Colonic mucosa (tissue), 4 donors: ENCODE data around the gene TDRD7. TPM values are rescaled to one million over a fixed set of nuclear protein-coding genes. Genes with fewer than 3 reads are reported as not detected.

Experiments used
- DNase-seq: peaks from one replicate; pipeline ENCODE4 v3.0.0-alpha.2; 2020
- H3K27ac ChIP-seq: fragments of 200-600 bp; one replicate; pipeline ENCODE4 v1.8.0; 2021
- H3K27me3 ChIP-seq: fragments of 200-600 bp; one replicate; pipeline ENCODE4 v1.8.0; 2021
- H3K36me3 ChIP-seq: fragments of 200-600 bp; one replicate; pipeline ENCODE4 v1.8.0; 2021
- H3K4me1 ChIP-seq: fragments of 200-600 bp; one replicate; pipeline ENCODE4 v1.8.0; 2021; ENCODE audit warnings: mild to moderate bottlenecking
- H3K4me3 ChIP-seq: fragments of 200-600 bp; one replicate; pipeline ENCODE4 v1.8.0; 2021
- H3K9ac ChIP-seq, 2 donors: one replicate each; pipeline ENCODE4 v1.7.0; 2013; ENCODE audit warnings: control low read depth in 2 of 2, low read depth in 2 of 2, low read length in 2 of 2
- H3K9me3 ChIP-seq: fragments of 200-600 bp; one replicate; pipeline ENCODE4 v1.8.0; 2021
- intact Hi-C: fragments of 100-400 bp; cut with DNase I; formaldehyde crosslinking; loops from one replicate; pipeline ENCODE4 v1.14.1; 2022
- total RNA-seq, 2 donors: library from RNA; stranded (reverse); fragmentation: NEBNext Ultra II Directional in 1 of 2; extraction: Animal tissue kit (Norgen Biotek cat#: 25700) in 1 of 2; gene quantifications; one replicate each; pipeline ENCODE4 v1.2.1, GENCODE V29; 2021
- TF ChIP-seq, protein P1 (sequence below): fragments of 200-600 bp; IDR thresholded peaks from one replicate; pipeline ENCODE4 v1.8.0; 2022; ENCODE audit warnings: antibody characterized with exemption, mild to moderate bottlenecking
- donor health status: healthy.
- donor health status: DM: no; HTN: no; CAD: no.
- donor health status: DM: no; HTN: no; CAD: no.

Gene TDRD7
- total RNA-seq, 2 donors from 2014 or later: 28.8 to 35.3 TPM

DNA sequence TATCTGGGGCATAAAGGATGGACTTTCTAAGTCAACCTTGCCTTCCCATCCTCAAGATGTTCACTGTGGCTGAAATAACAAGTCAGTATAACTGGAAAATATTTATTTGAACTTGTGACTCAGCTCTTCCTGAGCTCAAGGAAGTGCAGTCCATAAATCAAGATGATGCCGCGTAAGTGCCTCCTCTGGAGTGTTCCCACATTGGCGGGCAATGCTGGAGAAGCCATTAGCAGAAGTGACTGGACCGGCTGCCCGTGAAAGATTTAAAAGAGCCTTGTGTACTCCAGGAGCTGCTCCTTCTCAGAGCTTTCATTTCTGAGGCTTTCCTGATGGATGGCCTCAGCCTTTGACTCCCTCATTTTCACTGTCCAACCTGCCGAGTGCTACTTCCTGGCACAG lies 107.0 kb downstream of the TDRD7 start:
- H3K9me3 ChIP-seq: no peaks in the 10 kb centered on the region
- intact Hi-C loops: no loop called here
- peak; percentile 61 for DNase-seq
- no peaks in the 10 kb centered on the region for H3K36me3 ChIP-seq
- no peak overlapping the region for H3K4me3 ChIP-seq
- H3K9ac ChIP-seq: no peak overlapping the region
- peaks cover 3% of the 10 kb centered on the region for H3K4me1 ChIP-seq
- no peaks in the 10 kb centered on the region for H3K27me3 ChIP-seq
- TF ChIP-seq, protein P1, sequence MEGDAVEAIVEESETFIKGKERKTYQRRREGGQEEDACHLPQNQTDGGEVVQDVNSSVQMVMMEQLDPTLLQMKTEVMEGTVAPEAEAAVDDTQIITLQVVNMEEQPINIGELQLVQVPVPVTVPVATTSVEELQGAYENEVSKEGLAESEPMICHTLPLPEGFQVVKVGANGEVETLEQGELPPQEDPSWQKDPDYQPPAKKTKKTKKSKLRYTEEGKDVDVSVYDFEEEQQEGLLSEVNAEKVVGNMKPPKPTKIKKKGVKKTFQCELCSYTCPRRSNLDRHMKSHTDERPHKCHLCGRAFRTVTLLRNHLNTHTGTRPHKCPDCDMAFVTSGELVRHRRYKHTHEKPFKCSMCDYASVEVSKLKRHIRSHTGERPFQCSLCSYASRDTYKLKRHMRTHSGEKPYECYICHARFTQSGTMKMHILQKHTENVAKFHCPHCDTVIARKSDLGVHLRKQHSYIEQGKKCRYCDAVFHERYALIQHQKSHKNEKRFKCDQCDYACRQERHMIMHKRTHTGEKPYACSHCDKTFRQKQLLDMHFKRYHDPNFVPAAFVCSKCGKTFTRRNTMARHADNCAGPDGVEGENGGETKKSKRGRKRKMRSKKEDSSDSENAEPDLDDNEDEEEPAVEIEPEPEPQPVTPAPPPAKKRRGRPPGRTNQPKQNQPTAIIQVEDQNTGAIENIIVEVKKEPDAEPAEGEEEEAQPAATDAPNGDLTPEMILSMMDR: no peak
- H3K27ac ChIP-seq: peak overlapping the region; percentile 21

DNA sequence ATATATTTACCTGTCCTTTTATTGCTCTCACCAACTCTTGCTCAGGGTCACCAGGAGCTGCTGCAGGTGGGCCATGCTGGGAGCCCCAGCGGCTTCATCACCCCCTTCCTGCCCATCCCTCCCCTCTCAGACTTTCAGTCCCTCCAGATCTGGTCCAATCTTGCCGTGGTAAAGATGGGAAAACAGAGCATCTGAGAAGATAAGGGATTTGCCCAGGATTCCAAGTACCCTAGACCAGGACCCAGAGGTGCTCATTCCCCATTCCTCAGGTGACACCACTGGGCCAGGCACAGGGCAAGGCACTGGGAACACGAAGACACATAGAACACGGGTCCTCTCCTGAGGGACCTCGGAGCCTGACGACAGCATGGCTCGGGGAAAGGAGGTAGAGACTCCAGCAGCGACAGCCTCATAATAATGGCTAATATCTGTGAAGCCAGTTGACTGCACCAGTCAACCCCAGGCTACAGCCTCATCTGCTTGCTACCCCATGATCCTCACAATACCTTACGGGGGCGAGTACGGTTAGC lies 107.6 kb downstream of the TDRD7 start:
- TF ChIP-seq, protein P1: no peak
- no peak for DNase-seq
- intact Hi-C loops: no loop called here
- Histone ChIP-seq H3K36me3 (no peaks in the 10 kb centered on the region), H3K4me1 (peaks cover 3% of the 10 kb centered on the region), H3K27ac (peak overlapping the region; percentile 5), H3K27me3 (no peaks in the 10 kb centered on the region), H3K4me3 (no peak overlapping the region), H3K9ac (no peak overlapping the region), H3K9me3 (no peaks in the 10 kb centered on the region)

- Histone ChIP-seq H3K4me3 (no peak overlapping the region), H3K9me3 (no peaks in the 10 kb centered on the region), H3K27ac (no peak overlapping the region), H3K9ac (no peak overlapping the region), H3K36me3 (no peaks in the 10 kb centered on the region), H3K4me1 (peaks cover 3% of the 10 kb centered on the region), H3K27me3 (no peaks in the 10 kb centered on the region)
- TF ChIP-seq, protein P1: no peak
- DNase-seq: no peak
- intact Hi-C loops: no loop called here
Observed at GRCh38 chr9:97521576-97522333, 109.9 kb downstream of the TDRD7 start.

GRCh38 chr9:97524424-97524823 lies 112.5 kb downstream of the TDRD7 start:
- H3K27me3 ChIP-seq: no peaks in the 10 kb centered on the region
- DNase-seq: no peak
- no peak overlapping the region for H3K9ac ChIP-seq
- TF ChIP-seq, protein P1: no peak
- H3K27ac ChIP-seq: no peak overlapping the region
- H3K4me1 ChIP-seq: no peaks in the 10 kb centered on the region
- H3K9me3 ChIP-seq: no peaks in the 10 kb centered on the region
- intact Hi-C loops: no loop called here
- H3K36me3 ChIP-seq: no peaks in the 10 kb centered on the region
- H3K4me3 ChIP-seq: no peak overlapping the region

GRCh38 chr9:97525451-97525850 lies 113.6 kb downstream of the TDRD7 start:
- no peak for DNase-seq
- H3K4me1 ChIP-seq: no peaks in the 10 kb centered on the region
- H3K36me3 ChIP-seq: no peaks in the 10 kb centered on the region

More at GRCh38 chr9:97525451-97525850, 113.6 kb downstream of the TDRD7 start:
- intact Hi-C loops: no loop called here
- no peaks in the 10 kb centered on the region for H3K9me3 ChIP-seq
- TF ChIP-seq, protein P1: no peak
- no peak overlapping the region for H3K27ac ChIP-seq
- H3K4me3 ChIP-seq: no peak overlapping the region
- no peak overlapping the region for H3K9ac ChIP-seq
- no peaks in the 10 kb centered on the region for H3K27me3 ChIP-seq
